HepG2 (cell line): ENCODE results near the gene ANKIB1.

Source experiments
- CREB1 ChIP-seq, 2 experiments: fragments of 450-650 bp in 1 of 2; IDR thresholded peaks; 2 replicates each; pipeline ENCODE4 v1.6.1; 2016 to 2017; ENCODE audit warnings: control low read depth in 1 of 2, mild to moderate bottlenecking in 1 of 2, missing compliant biosample characterization in 1 of 2, missing genetic modification characterization in 1 of 2
- ELF1 ChIP-seq: sonication (generic); formaldehyde crosslinking; IDR thresholded peaks from 2 replicates; pipeline ENCODE4 v1.4.0; 2020; ENCODE audit warnings: missing genetic modification reagents
- FOXP1 ChIP-seq, 2 experiments: fragments of 450-650 bp in 1 of 2; IDR thresholded peaks; 2 replicates each; pipeline ENCODE4 v1.6.1; 2017 to 2018; ENCODE audit warnings: antibody characterized with exemption in 1 of 2
- MTA3 ChIP-seq: sonication (generic); formaldehyde crosslinking; IDR thresholded peaks from 2 replicates; pipeline ENCODE4 v1.4.0; 2020; ENCODE audit warnings: missing genetic modification reagents
- RAD21 ChIP-seq: fragments of 450-650 bp; formaldehyde crosslinking; IDR thresholded peaks from 2 replicates; pipeline ENCODE4 v1.5.0; 2020; ENCODE audit warnings: mild to moderate bottlenecking
- SMAD9 ChIP-seq: sonication (generic); formaldehyde crosslinking; IDR thresholded peaks from 2 replicates; pipeline ENCODE4 v1.5.1; 2020; ENCODE audit warnings: mild to moderate bottlenecking, missing genetic modification reagents
- SNAI1 ChIP-seq: sonication (generic); formaldehyde crosslinking; IDR thresholded peaks from 2 replicates; pipeline ENCODE4 v1.5.0; 2020; ENCODE audit warnings: mild to moderate bottlenecking, missing genetic modification reagents, borderline replicate concordance
- SP1 ChIP-seq, 2 experiments: fragments of 450-650 bp in 1 of 2; sonication (generic) in 1 of 2; formaldehyde crosslinking in 1 of 2; IDR thresholded peaks; 2 replicates each; pipeline versions ENCODE4 v1.4.0 to v1.6.1; 2016 to 2020; ENCODE audit warnings: missing genetic modification reagents in 1 of 2
- TBX3 ChIP-seq: fragments of 450-650 bp; IDR thresholded peaks from 2 replicates; pipeline ENCODE4 v1.6.1; 2017; ENCODE audit warnings: antibody characterized with exemption, mild to moderate bottlenecking, inconsistent platforms, borderline replicate concordance
- TF ChIP-seq, protein P1 (sequence below): IDR thresholded peaks from 2 replicates; pipeline ENCODE4 v1.6.1; 2016; ENCODE audit warnings: missing biosample characterization, missing genetic modification reagents, low read depth

DNA sequence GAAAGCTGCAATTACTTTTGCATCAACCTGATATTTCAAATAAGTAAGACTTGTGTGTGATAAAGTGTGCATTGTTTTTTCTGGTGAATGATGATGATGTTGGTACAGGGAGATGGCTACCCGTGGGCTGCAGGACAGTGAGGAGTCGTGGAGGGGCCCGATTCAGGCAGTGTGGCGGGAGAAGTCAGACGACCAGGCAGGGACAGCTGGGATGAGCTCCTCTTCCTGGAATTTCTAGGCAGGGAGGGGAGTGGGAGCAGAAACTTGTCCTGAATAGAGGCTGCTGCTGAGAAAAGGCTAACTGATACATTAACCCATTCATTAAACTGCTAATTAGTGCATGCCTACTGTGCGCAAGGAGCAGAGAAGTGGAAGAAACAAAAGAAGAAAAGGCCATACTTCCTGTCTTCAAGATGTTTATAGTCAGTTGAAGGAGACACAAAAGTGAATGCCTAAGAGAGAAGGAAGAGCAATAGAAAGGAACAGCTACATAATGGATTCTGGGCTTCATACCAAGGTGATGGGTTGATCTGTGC lies 192.2 kb downstream of the ANKIB1 start:
- TF ChIP-seq SMAD9 (CRISPR knock-in tag) = no peak
- TF ChIP-seq SNAI1 (CRISPR knock-in tag) = no peak
- no peak for TF ChIP-seq SP1 (IDR thresholded peaks at IDR 0.05)
- TF ChIP-seq SP1 (CRISPR knock-in tag; IDR thresholded peaks at IDR 0.05) = no peak
- no peak for TF ChIP-seq CREB1 (IDR thresholded peaks at IDR 0.05)
- TF ChIP-seq CREB1 (CRISPR knock-in tag; IDR thresholded peaks at IDR 0.05) = no peak
- TF ChIP-seq ELF1 = no peak
- TF ChIP-seq, protein P1, sequence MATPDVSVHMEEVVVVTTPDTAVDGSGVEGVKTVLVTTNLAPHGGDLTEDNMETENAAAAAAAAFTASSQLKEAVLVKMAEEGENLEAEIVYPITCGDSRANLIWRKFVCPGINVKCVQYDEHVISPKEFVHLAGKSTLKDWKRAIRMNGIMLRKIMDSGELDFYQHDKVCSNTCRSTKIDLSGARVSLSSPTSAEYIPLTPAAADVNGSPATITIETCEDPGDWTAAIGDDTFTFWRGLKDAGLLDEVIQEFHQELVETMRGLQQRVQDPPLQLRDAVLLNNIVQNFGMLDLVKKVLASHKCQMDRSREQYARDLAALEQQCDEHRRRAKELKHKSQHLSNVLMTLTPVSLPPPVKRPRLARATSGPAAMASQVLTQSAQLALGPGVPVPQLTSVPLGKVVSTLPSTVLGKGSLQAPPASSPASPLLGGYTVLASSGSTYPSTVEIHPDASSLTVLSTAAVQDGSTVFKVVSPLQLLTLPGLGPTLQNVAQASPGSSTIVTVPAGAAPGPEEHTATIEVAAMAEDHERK (CRISPR knock-in tag) = no peak
- no peak for TF ChIP-seq TBX3
- TF ChIP-seq RAD21 (CRISPR knock-in tag) = no peak
- TF ChIP-seq MTA3 (CRISPR knock-in tag) = no peak
- no peak for TF ChIP-seq FOXP1 (IDR thresholded peaks at IDR 0.05)
- TF ChIP-seq FOXP1 (CRISPR knock-in tag; IDR thresholded peaks at IDR 0.05) = no peak
